Stimulated activated naive B cell treated with anti-CD40 and anti-IgM and Interleukin-4, amounts not matched to agents 10 μg/mL and 1 μg/mL and 100 μg/mL, for 72 hours (primary cell): Measurements from ENCODE around the gene AZIN2.
"Not testable (repeated sequence)": the region's sequence is repeated elsewhere in the genome, so short reads cannot be mapped to it uniquely, and the experiment has no call there.

Experiments used
- ATAC-seq, 2 donors: fragments of 150-1000 bp; cut with Tn5 transposase; replicated peaks; 2 replicates each; pipeline ENCODE4 v1.10.0; 2021; ENCODE audit warnings: moderate library complexity in 1 of 2
- DNase-seq: peaks from one replicate; pipeline ENCODE4 v3.0.0; 2021
- H3K27ac Mint-ChIP-seq: one replicate; pipeline ENCODE4 v1.8.0; 2022; ENCODE audit warnings: mild to moderate bottlenecking, mixed read lengths
- H3K27me3 Mint-ChIP-seq, 2 donors: one replicate each; pipeline ENCODE4 v1.8.0; 2022; ENCODE audit warnings: mixed read lengths in 2 of 2
- H3K36me3 Mint-ChIP-seq, 2 donors: one replicate each; pipeline ENCODE4 v1.8.0; 2022; ENCODE audit warnings: mixed read lengths in 2 of 2, mild to moderate bottlenecking in 1 of 2
- H3K4me1 Mint-ChIP-seq, 2 donors: one replicate each; pipeline ENCODE4 v1.8.0; 2022; ENCODE audit warnings: mixed read lengths in 2 of 2, mild to moderate bottlenecking in 1 of 2
- H3K4me3 Mint-ChIP-seq, 2 donors: one replicate each; pipeline ENCODE4 v1.8.0; 2022; ENCODE audit warnings: mild to moderate bottlenecking in 2 of 2, mixed read lengths in 2 of 2, moderate library complexity in 1 of 2
- H3K9me3 Mint-ChIP-seq, 2 donors: one replicate each; pipeline ENCODE4 v1.8.0; 2022; ENCODE audit warnings: mixed read lengths in 2 of 2, mild to moderate bottlenecking in 1 of 2

The AZIN2 gene

GRCh38 chr1:33136041-33136440 lies 55.1 kb downstream of the AZIN2 start:
- H3K36me3 Mint-ChIP-seq = peaks cover 10% of the 10 kb centered on the region in 2 donors
- DNase-seq, H3K27me3 Mint-ChIP-seq, H3K4me3 Mint-ChIP-seq, ATAC-seq, H3K9me3 Mint-ChIP-seq: not testable (repeated sequence)
- peak overlapping the region; percentile 63 for H3K27ac Mint-ChIP-seq
- peaks cover 8 to 20% of the 10 kb centered on the region in 2 donors for H3K4me1 Mint-ChIP-seq

- no peak overlapping the region for H3K27ac Mint-ChIP-seq
- H3K36me3 Mint-ChIP-seq = peaks cover 5% of the 10 kb centered on the region in 2 donors
- H3K4me1 Mint-ChIP-seq = peaks cover 5 to 17% of the 10 kb centered on the region in 2 donors
- no peaks in the 10 kb centered on the region for H3K9me3 Mint-ChIP-seq
- ATAC-seq (peak; percentile 50 to 57), DNase-seq (no peak)
- H3K27me3 Mint-ChIP-seq = no peaks in the 10 kb centered on the region
- no peak overlapping the region for H3K4me3 Mint-ChIP-seq
Measured at GRCh38 chr1:33137800-33138199, 56.8 kb downstream of the AZIN2 start.

- Mint-ChIP-seq H3K4me1 (peaks cover 5 to 12% of the 10 kb centered on the region in 2 donors), H3K27ac (no peak overlapping the region), H3K27me3 (no peaks in the 10 kb centered on the region), H3K9me3 (no peaks in the 10 kb centered on the region), H3K36me3 (peaks cover 0 to 1% of the 10 kb centered on the region in 2 donors), H3K4me3 (no peak overlapping the region)
- ATAC-seq (peak in 1 of 2 donors; percentile 38), DNase-seq (no peak)
Measured at GRCh38 chr1:33140153-33141149, 59.5 kb downstream of the AZIN2 start.

GRCh38 chr1:33141216-33141615 lies 60.3 kb downstream of the AZIN2 start:
- no peak for ATAC-seq
- H3K36me3 Mint-ChIP-seq = no peaks in the 10 kb centered on the region

GRCh38 chr1:33141781-33142180 lies 60.8 kb downstream of the AZIN2 start:
- Mint-ChIP-seq H3K4me3 (no peak overlapping the region), H3K36me3 (peaks cover 4% of the 10 kb centered on the region in 2 donors), H3K4me1 (peaks cover 5 to 12% of the 10 kb centered on the region in 2 donors), H3K9me3 (no peaks in the 10 kb centered on the region), H3K27me3 (no peaks in the 10 kb centered on the region), H3K27ac (no peak overlapping the region)
- no peak for DNase-seq
- ATAC-seq = no peak

More at GRCh38 chr1:33141216-33141615, 60.3 kb downstream of the AZIN2 start:
- Mint-ChIP-seq H3K27me3 (no peaks in the 10 kb centered on the region), H3K4me1 (peaks cover 5 to 12% of the 10 kb centered on the region in 2 donors), H3K9me3 (no peaks in the 10 kb centered on the region), H3K27ac (no peak overlapping the region), H3K4me3 (no peak overlapping the region)
- no peak for DNase-seq

- H3K4me1 Mint-ChIP-seq = peaks cover 5 to 12% of the 10 kb centered on the region in 2 donors
- no peak overlapping the region for H3K4me3 Mint-ChIP-seq
- DNase-seq (no peak), ATAC-seq (no peak)
- H3K9me3 Mint-ChIP-seq = no peaks in the 10 kb centered on the region
- H3K27ac Mint-ChIP-seq = no peak overlapping the region
- no peaks in the 10 kb centered on the region for H3K27me3 Mint-ChIP-seq
- H3K36me3 Mint-ChIP-seq = peaks cover 4 to 10% of the 10 kb centered on the region in 2 donors
Measured at GRCh38 chr1:33142483-33143064, 61.6 kb downstream of the AZIN2 start.

GRCh38 chr1:33143176-33143575 lies 62.2 kb downstream of the AZIN2 start:
- Mint-ChIP-seq H3K27me3 (no peaks in the 10 kb centered on the region), H3K4me3 (no peak overlapping the region), H3K9me3 (no peaks in the 10 kb centered on the region), H3K4me1 (peaks cover 2 to 6% of the 10 kb centered on the region in 2 donors), H3K27ac (no peak overlapping the region), H3K36me3 (peaks cover 4 to 13% of the 10 kb centered on the region in 2 donors)
- no peak for DNase-seq
- ATAC-seq = no peak

GRCh38 chr1:33143698-33144097 lies 62.7 kb downstream of the AZIN2 start:
- no peaks in the 10 kb centered on the region for H3K27me3 Mint-ChIP-seq
- peaks cover 2 to 6% of the 10 kb centered on the region in 2 donors for H3K4me1 Mint-ChIP-seq
- no peaks in the 10 kb centered on the region for H3K9me3 Mint-ChIP-seq
- ATAC-seq (no peak), DNase-seq (no peak)
- no peak overlapping the region for H3K4me3 Mint-ChIP-seq
- no peak overlapping the region for H3K27ac Mint-ChIP-seq
- peaks cover 4 to 13% of the 10 kb centered on the region in 2 donors for H3K36me3 Mint-ChIP-seq

- Mint-ChIP-seq H3K27ac (no peak overlapping the region), H3K27me3 (no peaks in the 10 kb centered on the region), H3K36me3 (peaks cover 4 to 13% of the 10 kb centered on the region in 2 donors), H3K4me1 (peaks cover 0 to 11% of the 10 kb centered on the region in 2 donors), H3K4me3 (no peak overlapping the region), H3K9me3 (no peaks in the 10 kb centered on the region)
- DNase-seq = no peak
- ATAC-seq = no peak
Measured at GRCh38 chr1:33146003-33146402, 65.0 kb downstream of the AZIN2 start.

- ATAC-seq (no peak), DNase-seq (no peak)
- Mint-ChIP-seq H3K36me3 (peaks cover 4 to 13% of the 10 kb centered on the region in 2 donors), H3K4me3 (no peak overlapping the region), H3K27me3 (no peaks in the 10 kb centered on the region), H3K9me3 (no peaks in the 10 kb centered on the region), H3K4me1 (peaks cover 0 to 6% of the 10 kb centered on the region in 2 donors), H3K27ac (no peak overlapping the region)
Measured at GRCh38 chr1:33147275-33147996, 66.5 kb downstream of the AZIN2 start.

- H3K4me1 Mint-ChIP-seq = peaks cover 3 to 6% of the 10 kb centered on the region in 2 donors
- ATAC-seq (no peak), DNase-seq (no peak)
- H3K4me3 Mint-ChIP-seq = no peak overlapping the region
- no peaks in the 10 kb centered on the region for H3K9me3 Mint-ChIP-seq
- H3K36me3 Mint-ChIP-seq = peaks cover 4 to 13% of the 10 kb centered on the region in 2 donors
- H3K27me3 Mint-ChIP-seq = no peaks in the 10 kb centered on the region
- H3K27ac Mint-ChIP-seq = no peak overlapping the region
Measured at GRCh38 chr1:33147997-33148314, 67.0 kb downstream of the AZIN2 start.

- ATAC-seq = no peak
- DNase-seq = no peak
- Mint-ChIP-seq H3K27ac (no peak overlapping the region), H3K9me3 (no peaks in the 10 kb centered on the region), H3K27me3 (no peaks in the 10 kb centered on the region), H3K4me3 (no peak overlapping the region), H3K36me3 (peaks cover 4 to 13% of the 10 kb centered on the region in 2 donors), H3K4me1 (peaks cover 5 to 6% of the 10 kb centered on the region in 2 donors)
Measured at GRCh38 chr1:33148615-33149014, 67.7 kb downstream of the AZIN2 start.

- peaks cover 5 to 6% of the 10 kb centered on the region in 2 donors for H3K4me1 Mint-ChIP-seq
- no peak overlapping the region for H3K4me3 Mint-ChIP-seq
- no peak for ATAC-seq
- peaks cover 4 to 16% of the 10 kb centered on the region in 2 donors for H3K36me3 Mint-ChIP-seq
- DNase-seq = no peak
- no peak overlapping the region for H3K27ac Mint-ChIP-seq
- H3K9me3 Mint-ChIP-seq = no peaks in the 10 kb centered on the region
- no peaks in the 10 kb centered on the region for H3K27me3 Mint-ChIP-seq
Measured at GRCh38 chr1:33149453-33150190, 68.7 kb downstream of the AZIN2 start.

- Mint-ChIP-seq H3K27ac (no peak overlapping the region), H3K4me1 (peaks cover 5 to 6% of the 10 kb centered on the region in 2 donors), H3K36me3 (peaks cover 4 to 19% of the 10 kb centered on the region in 2 donors), H3K9me3 (no peaks in the 10 kb centered on the region), H3K27me3 (no peaks in the 10 kb centered on the region), H3K4me3 (no peak overlapping the region)
- DNase-seq (no peak), ATAC-seq (no peak)
Measured at GRCh38 chr1:33150522-33150921, 69.6 kb downstream of the AZIN2 start.
